Measurements from ENCODE around the gene SKA2.
"Not testable (repeated sequence)": the region's sequence is repeated elsewhere in the genome, so short reads cannot be mapped to it uniquely, and the experiment has no call there.

The SKA2 gene

GRCh38 chr17:59186850-59187249, 31.9 kb upstream of the SKA2 start:
- peaks cover 2% of the 10 kb centered on the region for H3K36me3 ChIP-seq (replicated peaks)
- H3K4me3 ChIP-seq (ENCODE audit: low read depth, low read length), result no peak overlapping the region
- no peak for DNase-seq
- in situ Hi-C loops (cut with HindIII; ENCODE audit: low pct_ligation_motif_present, low sequenced_read_pairs), result no loop called here
- no peak overlapping the region for H3K27ac ChIP-seq
- TF ChIP-seq CTCF (IDR thresholded peaks at IDR 0.05; ENCODE audit: low read depth, low read length, missing control alignments), result no peak
- H3K27me3 ChIP-seq (replicated peaks), result no peaks in the 10 kb centered on the region

GRCh38 chr17:59185997-59186396, 31.0 kb upstream of the SKA2 start:
- no peak for DNase-seq
- no peaks in the 10 kb centered on the region for H3K27me3 ChIP-seq (replicated peaks)
- H3K4me3 ChIP-seq (ENCODE audit: low read depth, low read length), result no peak overlapping the region
- H3K27ac ChIP-seq, result no peak overlapping the region
- no peak for TF ChIP-seq CTCF (IDR thresholded peaks at IDR 0.05; ENCODE audit: low read depth, low read length, missing control alignments)
- in situ Hi-C loops (cut with HindIII; ENCODE audit: low pct_ligation_motif_present, low sequenced_read_pairs), result no loop called here
- H3K36me3 ChIP-seq (replicated peaks), result peaks cover 2% of the 10 kb centered on the region

- in situ Hi-C loops (cut with HindIII; ENCODE audit: low pct_ligation_motif_present, low sequenced_read_pairs), result no loop called here
- no peak for TF ChIP-seq CTCF (IDR thresholded peaks at IDR 0.05; ENCODE audit: low read depth, low read length, missing control alignments)
- Histone ChIP-seq H3K27ac (no peak overlapping the region), H3K36me3 (replicated peaks) (peaks cover 2% of the 10 kb centered on the region), H3K27me3 (replicated peaks) (no peaks in the 10 kb centered on the region), H3K4me3 (ENCODE audit: low read depth, low read length) (no peak overlapping the region)
- no peak for DNase-seq
Observed at GRCh38 chr17:59181481-59181880, 26.5 kb upstream of the SKA2 start.

- in situ Hi-C loops (cut with HindIII; ENCODE audit: low pct_ligation_motif_present, low sequenced_read_pairs), result no loop called here
Observed at GRCh38 chr17:59180626-59181025, 25.6 kb upstream of the SKA2 start.

GRCh38 chr17:59179601-59180000, 24.6 kb upstream of the SKA2 start:
- DNase-seq; H3K4me3 ChIP-seq (ENCODE audit: low read depth, low read length); H3K36me3 ChIP-seq (replicated peaks); H3K27ac ChIP-seq; in situ Hi-C loops (cut with HindIII; ENCODE audit: low pct_ligation_motif_present, low sequenced_read_pairs); H3K27me3 ChIP-seq (replicated peaks): not testable (repeated sequence)

More at GRCh38 chr17:59180626-59181025, 25.6 kb upstream of the SKA2 start:
- no peak for DNase-seq
- Histone ChIP-seq H3K4me3 (ENCODE audit: low read depth, low read length) (no peak overlapping the region), H3K36me3 (replicated peaks) (peaks cover under 1% of the 10 kb centered on the region), H3K27ac (no peak overlapping the region), H3K27me3 (replicated peaks) (no peaks in the 10 kb centered on the region)
- TF ChIP-seq CTCF (IDR thresholded peaks at IDR 0.05; ENCODE audit: low read depth, low read length, missing control alignments), result no peak

GRCh38 chr17:59178266-59178985, 23.4 kb upstream of the SKA2 start:
- no peak for TF ChIP-seq CTCF (IDR thresholded peaks at IDR 0.05; ENCODE audit: low read depth, low read length, missing control alignments)
- no peaks in the 10 kb centered on the region for H3K27me3 ChIP-seq (replicated peaks)
- DNase-seq, result no peak
- no peaks in the 10 kb centered on the region for H3K36me3 ChIP-seq (replicated peaks)
- in situ Hi-C loops (cut with HindIII; ENCODE audit: low pct_ligation_motif_present, low sequenced_read_pairs), result no loop called here
- no peak overlapping the region for H3K4me3 ChIP-seq (ENCODE audit: low read depth, low read length)
- H3K27ac ChIP-seq, result no peak overlapping the region
